NB4 (cell line): Measurements from ENCODE around the gene PCYT1A.

Source experiments
- CTCF ChIP-seq: IDR thresholded peaks from one replicate; pipeline ENCODE4 v1.5.1; 2012; ENCODE audit warnings: low read depth, low read length
- MAX ChIP-seq: IDR thresholded peaks from 2 replicates; pipeline ENCODE4 v1.6.1; 2011; ENCODE audit warnings: low read depth, low read length
- POLR2A ChIP-seq: IDR thresholded peaks from 2 replicates; pipeline ENCODE4 v1.6.1; 2011; ENCODE audit warnings: mild to moderate bottlenecking; ENCODE audit not compliant: insufficient read length; ENCODE audit errors: extremely low read depth

- peak; percentile 11 for TF ChIP-seq CTCF
- no peak for TF ChIP-seq MAX
- TF ChIP-seq POLR2A, result no peak
Observed at GRCh38 chr3:196323691-196324090, 36.2 kb upstream of the PCYT1A start.
